Coronary artery (tissue), 2 donors: ENCODE measurements around the gene LRRC28.
A peak's percentile ranks its signal among the peaks of the same experiment; 100 is the strongest.

Experiments
- DNase-seq: peaks from one replicate; pipeline ENCODE4 v3.0.0-alpha.2; 2017; ENCODE audit warnings: low spot score
- H3K27ac ChIP-seq, 2 donors: fragments of 200-600 bp; sonication (generic); one replicate each; pipeline ENCODE4 v1.5.1; 2016 to 2019
- H3K4me3 ChIP-seq: fragments of 200-600 bp; sonication (generic); 2 replicates; pipeline ENCODE4 v1.5.1; 2016; ENCODE audit warnings: mild to moderate bottlenecking, moderate library complexity
- TF ChIP-seq, protein P1 (sequence below): fragments of 200-600 bp; sonication (generic); IDR thresholded peaks from one replicate; pipeline ENCODE4 v1.5.1; 2019; ENCODE audit warnings: antibody characterized with exemption

The LRRC28 gene

DNA sequence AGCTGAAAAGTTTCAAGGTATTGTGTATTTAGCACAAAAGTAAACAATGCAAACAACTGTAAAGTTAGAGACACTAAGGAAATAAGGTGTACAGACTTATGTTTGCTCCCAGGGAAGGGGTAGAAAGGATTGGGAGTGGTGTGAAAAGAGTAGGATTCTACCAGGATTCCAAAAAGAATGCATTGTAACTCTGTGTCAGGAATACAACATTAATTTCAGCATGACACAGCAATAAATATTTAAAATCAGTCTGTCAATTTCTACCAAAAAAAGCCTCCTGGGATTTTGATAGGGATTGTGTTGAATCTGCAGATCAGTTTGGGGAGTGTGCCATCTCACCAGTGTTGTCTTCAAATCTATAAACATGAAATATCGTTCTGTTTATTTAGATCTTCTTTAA lies 73.4 kb downstream of the LRRC28 start:
- DNase-seq = no peak
- Histone ChIP-seq H3K27ac (peak overlapping the region; percentile 64 to 81), H3K4me3 (no peak overlapping the region)
- TF ChIP-seq, protein P1, sequence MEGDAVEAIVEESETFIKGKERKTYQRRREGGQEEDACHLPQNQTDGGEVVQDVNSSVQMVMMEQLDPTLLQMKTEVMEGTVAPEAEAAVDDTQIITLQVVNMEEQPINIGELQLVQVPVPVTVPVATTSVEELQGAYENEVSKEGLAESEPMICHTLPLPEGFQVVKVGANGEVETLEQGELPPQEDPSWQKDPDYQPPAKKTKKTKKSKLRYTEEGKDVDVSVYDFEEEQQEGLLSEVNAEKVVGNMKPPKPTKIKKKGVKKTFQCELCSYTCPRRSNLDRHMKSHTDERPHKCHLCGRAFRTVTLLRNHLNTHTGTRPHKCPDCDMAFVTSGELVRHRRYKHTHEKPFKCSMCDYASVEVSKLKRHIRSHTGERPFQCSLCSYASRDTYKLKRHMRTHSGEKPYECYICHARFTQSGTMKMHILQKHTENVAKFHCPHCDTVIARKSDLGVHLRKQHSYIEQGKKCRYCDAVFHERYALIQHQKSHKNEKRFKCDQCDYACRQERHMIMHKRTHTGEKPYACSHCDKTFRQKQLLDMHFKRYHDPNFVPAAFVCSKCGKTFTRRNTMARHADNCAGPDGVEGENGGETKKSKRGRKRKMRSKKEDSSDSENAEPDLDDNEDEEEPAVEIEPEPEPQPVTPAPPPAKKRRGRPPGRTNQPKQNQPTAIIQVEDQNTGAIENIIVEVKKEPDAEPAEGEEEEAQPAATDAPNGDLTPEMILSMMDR = no peak

- TF ChIP-seq, protein P1 = no peak
- H3K4me3 ChIP-seq = no peak overlapping the region
- no peak overlapping the region for H3K27ac ChIP-seq
- no peak for DNase-seq
These were observed 75.0 kb downstream of the LRRC28 start for GRCh38 chr15:99326235-99326634.

GRCh38 chr15:99328106-99329072 lies 77.1 kb downstream of the LRRC28 start:
- TF ChIP-seq, protein P1 = no peak
- no peak overlapping the region for H3K4me3 ChIP-seq
- H3K27ac ChIP-seq = no peak overlapping the region
- no peak for DNase-seq

- no peak overlapping the region for H3K27ac ChIP-seq
- TF ChIP-seq, protein P1 = no peak
- no peak for DNase-seq
- no peak overlapping the region for H3K4me3 ChIP-seq
These were observed 80.1 kb downstream of the LRRC28 start for GRCh38 chr15:99331381-99331780.

DNA sequence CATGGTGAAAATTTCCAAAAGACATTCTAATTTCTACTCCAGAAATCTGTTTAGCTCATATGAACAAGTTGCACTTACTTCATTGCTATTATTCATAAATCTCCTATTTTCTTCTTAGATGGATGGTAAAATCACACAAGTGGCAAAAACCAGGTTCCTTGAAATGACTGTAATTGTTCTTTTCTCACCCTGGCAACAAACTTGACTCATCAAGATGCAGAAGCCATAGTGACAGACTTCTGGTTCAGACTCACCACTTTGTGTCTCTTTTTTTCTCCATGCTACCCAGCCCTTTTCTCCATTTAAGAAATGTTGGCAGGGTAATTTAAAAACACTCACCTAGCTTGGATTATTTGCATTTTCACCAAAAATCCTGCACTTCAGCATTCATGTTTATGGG lies 82.1 kb downstream of the LRRC28 start:
- no peak for DNase-seq
- TF ChIP-seq, protein P1 = no peak
- Histone ChIP-seq H3K4me3 (no peak overlapping the region), H3K27ac (no peak overlapping the region)

- TF ChIP-seq, protein P1 = no peak
- Histone ChIP-seq H3K27ac (no peak overlapping the region), H3K4me3 (no peak overlapping the region)
- DNase-seq = no peak
These were observed 82.7 kb downstream of the LRRC28 start for GRCh38 chr15:99333981-99334380.

GRCh38 chr15:99335508-99335907 lies 84.2 kb downstream of the LRRC28 start:
- no peak for DNase-seq
- TF ChIP-seq, protein P1 = no peak
- Histone ChIP-seq H3K4me3 (no peak overlapping the region), H3K27ac (no peak overlapping the region)
